GM21576 (cell line): ENCODE results near the gene KRTAP3-2.

Source experiments
- ATAC-seq: cut with Tn5 transposase; IDR thresholded peaks from one replicate; pipeline ENCODE4 v1.9.1; 2021; ENCODE audit warnings: mild to moderate bottlenecking, moderate library complexity; ENCODE audit not compliant: unreplicated experiment

KRTAP3-2 gene

GRCh38 chr17:40974366-40974765 is 25.3 kb downstream of the KRTAP3-2 start:
- no peak for ATAC-seq

- no peak for ATAC-seq
These were observed 32.1 kb downstream of the KRTAP3-2 start for GRCh38 chr17:40967582-40967981.

GRCh38 chr17:40966848-40967247 is 32.9 kb downstream of the KRTAP3-2 start, which contains the start of gene KRT39:
TSS of gene KRT39 (minus strand) at chr17:40966948. CDS start at chr17:40966856, 92 bp downstream.
- ATAC-seq = no peak

GRCh38 chr17:40963838-40964237 is 35.9 kb downstream of the KRTAP3-2 start:
- no peak for ATAC-seq

DNA sequence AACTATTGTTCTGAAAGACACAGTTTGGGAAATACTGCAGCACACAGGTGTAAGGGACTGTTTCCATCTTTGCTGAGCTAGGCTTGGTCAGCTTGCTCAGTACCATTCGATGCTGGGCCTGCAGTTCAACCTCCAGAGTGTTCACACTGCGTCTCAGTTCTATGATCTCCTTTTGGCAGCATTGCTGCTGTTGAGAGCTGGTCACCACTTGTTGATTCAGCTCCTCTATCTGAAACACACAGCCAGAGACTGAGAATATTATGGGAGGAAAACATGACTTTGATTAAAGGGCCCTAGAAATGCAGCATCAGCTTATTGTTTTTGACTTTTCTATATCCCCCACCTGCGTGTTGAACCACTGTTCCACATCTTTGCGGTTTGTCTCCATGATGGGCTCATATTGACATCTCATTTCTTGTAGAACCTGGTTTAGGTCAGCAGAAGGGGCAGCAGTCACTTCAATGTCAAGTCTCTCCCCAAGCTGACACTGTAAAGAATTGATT is 37.6 kb downstream of the KRTAP3-2 start:
- ATAC-seq = no peak

GRCh38 chr17:40961591-40961990 is 38.1 kb downstream of the KRTAP3-2 start:
- ATAC-seq = no peak

- no peak for ATAC-seq
These were observed 39.6 kb downstream of the KRTAP3-2 start for GRCh38 chr17:40960144-40960543.

- ATAC-seq = no peak
These were observed 41.4 kb downstream of the KRTAP3-2 start for GRCh38 chr17:40958086-40958953.

DNA sequence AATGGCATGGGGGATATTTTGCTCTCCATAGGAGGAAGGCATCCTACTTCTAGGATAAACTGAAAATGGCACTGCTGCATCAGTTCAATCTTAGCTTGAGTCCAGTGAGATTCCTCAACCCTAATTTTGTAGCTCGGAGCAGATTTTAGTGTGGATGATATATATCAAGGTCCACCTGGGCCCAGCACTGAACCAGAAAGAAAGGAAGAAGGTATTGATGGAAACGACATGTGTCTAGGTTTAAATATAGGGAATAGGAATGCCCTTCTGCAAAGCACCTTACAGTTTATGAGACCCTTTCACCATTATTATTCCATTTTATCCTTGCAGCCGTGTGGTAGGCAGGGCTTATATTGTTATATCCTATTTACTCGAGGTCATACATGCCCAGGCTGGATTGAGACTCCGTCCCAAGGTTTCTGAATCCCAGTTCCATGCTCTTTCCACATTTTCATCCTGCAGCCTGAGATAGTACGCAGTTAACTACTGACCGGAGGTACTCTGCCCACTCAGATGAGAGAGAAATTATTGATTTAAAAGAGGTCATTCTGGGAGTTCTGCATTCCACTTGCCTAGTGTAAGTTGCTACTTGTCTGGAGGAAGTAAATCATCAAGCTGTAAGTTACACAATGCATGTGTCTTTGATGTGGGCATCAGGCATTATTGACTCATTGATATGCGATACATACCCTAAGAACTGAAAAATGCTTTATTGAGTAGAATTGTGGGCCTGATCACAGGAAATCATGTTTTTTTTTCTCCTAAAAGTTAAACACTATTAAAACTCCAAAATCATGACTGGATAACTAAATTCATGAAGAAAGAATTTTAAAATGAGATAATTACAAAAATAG is 43.1 kb downstream of the KRTAP3-2 start:
- no peak for ATAC-seq

- no peak for ATAC-seq
These were observed 45.8 kb downstream of the KRTAP3-2 start for GRCh38 chr17:40953881-40954280.

DNA sequence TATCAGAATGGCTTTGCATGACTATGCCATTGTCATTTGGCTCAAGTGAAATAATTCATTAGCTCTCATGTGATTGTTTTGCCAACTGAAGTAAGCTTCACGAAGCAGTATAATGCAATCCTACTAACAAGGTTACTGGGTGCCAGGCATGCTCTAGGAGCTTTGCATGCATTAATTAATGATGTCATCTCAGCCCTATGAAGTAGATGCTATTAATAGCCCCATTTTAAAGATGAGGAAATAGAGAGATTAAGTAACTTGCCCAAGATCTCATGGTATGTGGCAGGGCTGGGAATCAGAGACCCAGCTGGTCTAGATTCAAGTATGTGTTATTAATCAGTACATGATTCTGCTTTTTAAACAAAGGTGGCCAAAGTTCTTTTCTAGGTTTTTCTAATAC is 47.0 kb downstream of the KRTAP3-2 start:
- ATAC-seq = no peak

DNA sequence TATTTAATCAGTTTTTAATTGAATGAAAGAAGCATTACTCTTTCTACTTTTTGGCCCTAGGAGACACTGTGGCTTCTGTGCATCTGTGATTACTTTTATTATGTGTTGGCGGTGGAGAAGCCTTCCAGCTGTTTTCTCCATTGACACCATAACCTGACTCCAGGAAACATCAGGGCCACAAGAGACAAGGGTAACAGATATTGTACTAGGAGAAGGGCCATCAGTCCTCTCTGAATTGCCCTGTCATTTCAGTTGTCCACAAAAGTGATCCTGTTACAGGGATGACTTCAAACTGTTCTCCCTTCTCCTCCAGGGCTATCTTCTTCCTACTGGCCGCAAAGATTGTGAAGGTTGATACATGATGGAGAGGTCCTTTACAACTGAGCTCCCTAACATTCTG is 47.6 kb downstream of the KRTAP3-2 start:
- no peak for ATAC-seq

GRCh38 chr17:40951011-40951622 is 48.6 kb downstream of the KRTAP3-2 start:
- no peak for ATAC-seq

GRCh38 chr17:40950176-40950575 is 49.5 kb downstream of the KRTAP3-2 start:
- ATAC-seq = no peak

- ATAC-seq = no peak
These were observed 50.3 kb downstream of the KRTAP3-2 start for GRCh38 chr17:40949418-40949817.
